SH-SY5Y (cell line): ENCODE measurements around the gene MEAF6.

Experiments
- GATA2 ChIP-seq: IDR thresholded peaks from 2 replicates; pipeline ENCODE4 v1.6.1; 2011; ENCODE audit warnings: mild to moderate bottlenecking, low read depth, low read length
- GATA3 ChIP-seq: IDR thresholded peaks from 2 replicates; pipeline ENCODE4 v1.6.1; 2011; ENCODE audit warnings: low read depth, mild to moderate bottlenecking, low read length, moderate library complexity

GRCh38 chr1:37474046-37474696 lies 40.4 kb downstream of the MEAF6 start, which contains the start of gene ZC3H12A:
- TF ChIP-seq GATA2 (no peak), GATA3 (no peak)
